Measurements from ENCODE around the gene PID1. TPM values are rescaled to one million over a fixed set of nuclear protein-coding genes. Genes with fewer than 3 reads are reported as not detected.
A peak's percentile ranks its signal among the peaks of the same experiment; 100 is the strongest.

Gene PID1
- total RNA-seq, 1 donor from 2014 or later, result 51.4 TPM

- H3K9me3 ChIP-seq, result no peaks in the 10 kb centered on the region
- TF ChIP-seq, protein P1, sequence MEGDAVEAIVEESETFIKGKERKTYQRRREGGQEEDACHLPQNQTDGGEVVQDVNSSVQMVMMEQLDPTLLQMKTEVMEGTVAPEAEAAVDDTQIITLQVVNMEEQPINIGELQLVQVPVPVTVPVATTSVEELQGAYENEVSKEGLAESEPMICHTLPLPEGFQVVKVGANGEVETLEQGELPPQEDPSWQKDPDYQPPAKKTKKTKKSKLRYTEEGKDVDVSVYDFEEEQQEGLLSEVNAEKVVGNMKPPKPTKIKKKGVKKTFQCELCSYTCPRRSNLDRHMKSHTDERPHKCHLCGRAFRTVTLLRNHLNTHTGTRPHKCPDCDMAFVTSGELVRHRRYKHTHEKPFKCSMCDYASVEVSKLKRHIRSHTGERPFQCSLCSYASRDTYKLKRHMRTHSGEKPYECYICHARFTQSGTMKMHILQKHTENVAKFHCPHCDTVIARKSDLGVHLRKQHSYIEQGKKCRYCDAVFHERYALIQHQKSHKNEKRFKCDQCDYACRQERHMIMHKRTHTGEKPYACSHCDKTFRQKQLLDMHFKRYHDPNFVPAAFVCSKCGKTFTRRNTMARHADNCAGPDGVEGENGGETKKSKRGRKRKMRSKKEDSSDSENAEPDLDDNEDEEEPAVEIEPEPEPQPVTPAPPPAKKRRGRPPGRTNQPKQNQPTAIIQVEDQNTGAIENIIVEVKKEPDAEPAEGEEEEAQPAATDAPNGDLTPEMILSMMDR (IDR thresholded peaks at IDR 0.05), result no peak
- H3K4me1 ChIP-seq, result no peaks in the 10 kb centered on the region
- no peaks in the 10 kb centered on the region for H3K27me3 ChIP-seq
- DNase-seq (no peak), ATAC-seq (no peak)
- no peak overlapping the region for H3K4me3 ChIP-seq
- no peak overlapping the region for H3K27ac ChIP-seq
- intact Hi-C loops (cut with DNase I), result no loop called here
- no peaks in the 10 kb centered on the region for H3K36me3 ChIP-seq
Measured at GRCh38 chr2:229170171-229170570, 100.9 kb downstream of the PID1 start.

- ATAC-seq (no peak), DNase-seq (no peak)
- TF ChIP-seq, protein P1 (IDR thresholded peaks at IDR 0.05), result no peak
- H3K36me3 ChIP-seq, result no peaks in the 10 kb centered on the region
- H3K27ac ChIP-seq, result no peak overlapping the region
- intact Hi-C loops (cut with DNase I), result no loop called here
- H3K9me3 ChIP-seq, result no peaks in the 10 kb centered on the region
- H3K4me1 ChIP-seq, result no peaks in the 10 kb centered on the region
- no peaks in the 10 kb centered on the region for H3K27me3 ChIP-seq
- H3K4me3 ChIP-seq, result no peak overlapping the region
Measured at GRCh38 chr2:229169751-229170150, 101.3 kb downstream of the PID1 start.

GRCh38 chr2:229164545-229165249, 106.4 kb downstream of the PID1 start:
- no peaks in the 10 kb centered on the region for H3K4me1 ChIP-seq
- no peak overlapping the region for H3K27ac ChIP-seq
- DNase-seq (no peak), ATAC-seq (peak; percentile 25)
- intact Hi-C loops (cut with DNase I), result no loop called here
- no peak overlapping the region for H3K4me3 ChIP-seq
- H3K9me3 ChIP-seq, result no peaks in the 10 kb centered on the region
- no peaks in the 10 kb centered on the region for H3K27me3 ChIP-seq
- TF ChIP-seq, protein P1 (IDR thresholded peaks at IDR 0.05), result no peak
- H3K36me3 ChIP-seq, result no peaks in the 10 kb centered on the region

GRCh38 chr2:229163893-229164292, 107.2 kb downstream of the PID1 start:
- Histone ChIP-seq H3K27me3 (no peaks in the 10 kb centered on the region), H3K27ac (no peak overlapping the region), H3K4me3 (no peak overlapping the region), H3K4me1 (no peaks in the 10 kb centered on the region), H3K9me3 (no peaks in the 10 kb centered on the region), H3K36me3 (no peaks in the 10 kb centered on the region)
- ATAC-seq (no peak), DNase-seq (no peak)
- intact Hi-C loops (cut with DNase I), result no loop called here
- TF ChIP-seq, protein P1 (IDR thresholded peaks at IDR 0.05), result no peak

DNA sequence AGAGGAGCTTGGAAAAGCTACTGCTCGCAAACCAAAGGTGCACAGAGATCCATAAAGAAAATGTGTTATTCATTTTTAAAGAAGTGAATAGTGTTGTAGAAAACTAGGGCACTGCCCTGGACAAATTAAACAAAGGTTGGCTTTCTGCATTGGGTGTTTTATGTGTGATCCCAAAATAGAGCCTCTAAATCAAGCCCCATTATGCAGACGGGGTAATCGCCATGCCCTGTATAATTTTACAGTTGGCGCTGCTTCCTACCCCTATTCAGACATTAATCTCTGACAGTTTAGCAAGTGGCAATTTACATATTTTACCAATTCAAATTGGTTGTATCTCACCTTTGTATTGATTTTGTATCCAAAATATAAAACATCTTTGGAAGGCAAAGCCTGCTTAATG, 109.1 kb downstream of the PID1 start:
- ATAC-seq, result no peak
- TF ChIP-seq, protein P1 (IDR thresholded peaks at IDR 0.05), result no peak
- no peaks in the 10 kb centered on the region for H3K36me3 ChIP-seq
- H3K4me3 ChIP-seq, result no peak overlapping the region
- no peak for DNase-seq
- H3K4me1 ChIP-seq, result no peaks in the 10 kb centered on the region
- H3K27ac ChIP-seq, result no peak overlapping the region
- intact Hi-C loops (cut with DNase I), result no loop called here
- no peaks in the 10 kb centered on the region for H3K27me3 ChIP-seq
- H3K9me3 ChIP-seq, result no peaks in the 10 kb centered on the region

DNA sequence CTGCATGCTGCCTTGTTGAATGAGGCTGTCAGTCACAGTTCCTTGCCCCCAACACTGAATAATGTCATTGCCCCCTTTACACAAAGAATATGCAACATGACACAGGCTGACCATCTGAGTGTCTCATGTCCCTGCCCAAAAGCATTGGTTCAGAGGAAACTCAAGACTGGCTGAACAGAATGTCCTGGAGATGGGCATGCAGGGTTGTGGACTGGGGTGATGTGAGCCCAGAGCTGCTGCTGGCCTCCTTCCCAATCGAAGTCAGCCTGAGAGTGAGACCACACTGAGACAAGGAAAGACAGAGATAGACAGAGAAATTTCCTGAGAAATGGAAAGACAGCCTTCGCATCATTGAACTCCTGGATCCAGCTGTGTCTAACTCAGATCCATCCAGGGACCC, 110.1 kb downstream of the PID1 start:
- TF ChIP-seq, protein P1 (IDR thresholded peaks at IDR 0.05), result no peak
- Histone ChIP-seq H3K9me3 (no peaks in the 10 kb centered on the region), H3K4me3 (no peak overlapping the region), H3K4me1 (no peaks in the 10 kb centered on the region), H3K27me3 (no peaks in the 10 kb centered on the region), H3K27ac (no peak overlapping the region), H3K36me3 (no peaks in the 10 kb centered on the region)
- intact Hi-C loops (cut with DNase I), result no loop called here
- no peak for ATAC-seq
- no peak for DNase-seq
